K562 (cell line): ENCODE measurements around the gene TTN. TPM values are rescaled to one million over a fixed set of nuclear protein-coding genes. Genes with fewer than 3 reads are reported as not detected.

ENCODE experiments used
- ATAC-seq: fragments of 200-7000 bp; cut with Tn5 transposase; 3 replicates; pipeline ENCODE4 v1.9.1; 2020; ENCODE audit warnings: moderate library complexity
- BruUV-seq: library from RNA; stranded (reverse); fragments of 400-500 nt; replicated peaks from 2 replicates; lab custom pipeline; 2021; lab: Mats Ljungman, UMichigan
- CTCF ChIA-PET: fragments of 300-600 bp; formaldehyde crosslinking; extraction: SDS; loops from one replicate; lab custom pipeline; 2021; ENCODE audit warnings: low intra/inter-chr PET ratio; lab: Yijun Ruan, JAX
- POLR2A ChIA-PET: fragments of 300-600, 350-650 bp; sonication (Branson Sonifier 250); formaldehyde crosslinking; extraction: SDS; loops from one replicate; lab custom pipeline; 2021; ENCODE audit warnings: antibody characterized with exemption, inconsistent platforms; lab: Yijun Ruan, JAX
- DNase-seq, 4 experiments: peaks; one replicate each; pipeline versions ENCODE4 v3.0.0 to v3.0.0-alpha.2; 2011 to 2018; ENCODE audit warnings: low spot score in 3 of 4, mixed read lengths in 3 of 4; ENCODE audit errors: extremely low read depth in 1 of 4
- FAIRE-seq: peaks from 2 replicates; lab custom pipeline; 2011; peaks lifted over from hg19 to GRCh38; lab: Jason Lieb, UNC
- H2AFZ ChIP-seq: 2 replicates; pipeline ENCODE4 v1.6.0; 2011; ENCODE audit warnings: low read depth, low read length, control low read depth, inconsistent platforms
- H3K27ac ChIP-seq: fragments of 200-600 bp; 3 replicates; pipeline ENCODE4 v1.8.0; 2011; ENCODE audit warnings: low read depth, mild to moderate bottlenecking, control low read depth, inconsistent platforms, low read length, moderate library complexity, mixed read lengths; ENCODE audit errors: extremely low read depth
- H3K27me3 ChIP-seq, 2 experiments: fragments of 300-600 bp in 1 of 2; 2 replicates in 1 of 2; 3 replicates in 1 of 2; pipeline versions ENCODE4 v1.6.0 to v1.8.0; 2011; ENCODE audit warnings: inconsistent platforms in 2 of 2, low read length in 2 of 2, mild to moderate bottlenecking in 1 of 2, mixed read lengths in 1 of 2, moderate library complexity in 1 of 2; ENCODE audit not compliant: control insufficient read depth in 2 of 2, insufficient read depth in 2 of 2
- H3K36me3 ChIP-seq: fragments of 300-600 bp; 3 replicates; pipeline ENCODE4 v1.8.0; 2011; ENCODE audit warnings: mild to moderate bottlenecking, low read length, inconsistent platforms; ENCODE audit not compliant: control insufficient read depth, insufficient read depth
- H3K4me1 ChIP-seq, 2 experiments: fragments of 200-600 bp in 1 of 2; replicated peaks in 1 of 2; 2 replicates in 1 of 2; 3 replicates in 1 of 2; pipeline versions ENCODE4 v1.5.1 to v1.8.0; 2011; ENCODE audit warnings: inconsistent platforms in 2 of 2, low read length in 2 of 2, mild to moderate bottlenecking in 1 of 2, mixed read lengths in 1 of 2, moderate library complexity in 1 of 2; ENCODE audit not compliant: control insufficient read depth in 2 of 2, insufficient read depth in 2 of 2
- H3K4me2 ChIP-seq: 2 replicates; pipeline ENCODE4 v1.6.1; 2011; ENCODE audit warnings: low read length, control low read depth, inconsistent platforms, mixed read lengths; ENCODE audit not compliant: insufficient read depth
- H3K4me3 ChIP-seq: fragments of 200-600 bp; sonication (generic), shearing (Covaris generic); 2 replicates; pipeline ENCODE4 v1.5.1; 2016; ENCODE audit warnings: control low read depth, inconsistent platforms
- H3K79me2 ChIP-seq: fragments of 200-600 bp; 3 replicates; pipeline ENCODE4 v1.8.0; 2011; ENCODE audit warnings: low read length, inconsistent platforms; ENCODE audit not compliant: control insufficient read depth, insufficient read depth
- H3K9ac ChIP-seq, 2 experiments: 2 replicates each; pipeline versions ENCODE4 v1.6.0 to v1.6.1; 2011; ENCODE audit warnings: low read depth in 2 of 2, low read length in 2 of 2, control low read depth in 1 of 2, inconsistent platforms in 1 of 2, mild to moderate bottlenecking in 1 of 2, mixed read lengths in 1 of 2; ENCODE audit not compliant: insufficient read depth in 1 of 2
- H3K9me1 ChIP-seq: one replicate; pipeline ENCODE4 v1.6.0; 2011; ENCODE audit warnings: inconsistent platforms, mild to moderate bottlenecking, low read length, moderate library complexity; ENCODE audit not compliant: control insufficient read depth, insufficient read depth
- H3K9me3 ChIP-seq: replicated peaks from 2 replicates; pipeline ENCODE4 v1.5.1; 2011; ENCODE audit warnings: low read depth, low read length, inconsistent platforms; ENCODE audit not compliant: control insufficient read depth, insufficient read depth
- H4K20me1 ChIP-seq: replicated peaks from 2 replicates; pipeline ENCODE4 v1.6.1; 2011; ENCODE audit warnings: low read length, inconsistent platforms, mixed read lengths; ENCODE audit not compliant: control insufficient read depth, insufficient read depth
- C11orf30 ChIP-seq: fragments of 450-650 bp; IDR thresholded peaks from 2 replicates; pipeline ENCODE4 v1.6.1; 2016; ENCODE audit warnings: low read depth, mild to moderate bottlenecking
- MAFG ChIP-seq: fragments of 450-650 bp; conservative IDR thresholded peaks from 2 replicates; pipeline ENCODE4 v1.6.1; 2016; ENCODE audit warnings: missing genetic modification characterization, missing compliant biosample characterization
- NR4A1 ChIP-seq, 2 experiments: fragments of 250-450 bp in 1 of 2; fragments of 450-650 bp in 1 of 2; sonication (Bioruptor Pico) in 1 of 2; IDR thresholded peaks; 2 replicates each; pipeline versions ENCODE4 v1.4.0 to v1.6.1; 2016 to 2020; ENCODE audit warnings: mild to moderate bottlenecking in 2 of 2, missing compliant biosample characterization in 1 of 2, missing genetic modification characterization in 1 of 2, moderate library complexity in 1 of 2
- SRSF3 ChIP-seq: fragments of 200-400 bp; formaldehyde crosslinking; IDR thresholded peaks from 2 replicates; pipeline ENCODE4 v1.6.1; 2016; ENCODE audit warnings: mild to moderate bottlenecking, low read length, moderate library complexity; ENCODE audit not compliant: insufficient read depth
- WGBS: fragments of 100-300 bp; shearing (Covaris generic); methylation state at CpG from one replicate; pipeline ENCODE4 v1.1.6; 2016; ENCODE audit warnings: low coverage, mixed read lengths; ENCODE audit not compliant: insufficient coverage; ENCODE audit errors: missing lambda C conversion rate; 5-methylcytosine and 5-hydroxymethylcytosine counted together
- in situ Hi-C: fragments of 300-500 bp; cut with MboI; formaldehyde crosslinking; loops from 4 replicates; pipeline ENCODE4 v1.15.0; 2018; ENCODE audit warnings: inconsistent platforms, mixed read lengths
- intact Hi-C: fragments of 100-400 bp; cut with micrococcal nuclease; formaldehyde crosslinking; loops from 2 replicates; pipeline ENCODE4 v1.14.2; 2022
- polyA plus RNA-seq, 8 experiments: library from polyadenylated mRNA; depleted of rRNA in 4 of 8; stranded (reverse) in 5 of 8; unstranded in 3 of 8; fragments of >200 nt; fragmentation: Nextera tagmentation in 2 of 8; fragmentation: Illumina TruSeq in 1 of 8; extraction: Ambion mirVana in 2 of 8; extraction: Trizol in 1 of 8; gene quantifications; 2 replicates each; pipeline versions ENCODE4 v1.2.1 to v1.2.3, GENCODE V29; 2011 to 2014; ENCODE audit warnings: inconsistent platforms in 1 of 8, missing spikeins in 1 of 8
- total RNA-seq, 7 experiments: library from RNA; depleted of rRNA in 6 of 7; stranded (reverse); fragments of >200 nt in 6 of 7; fragmentation: Illumina TruSeq in 2 of 7; extraction: Trizol in 2 of 7; gene quantifications; 2 replicates each; pipeline versions ENCODE4 v1.2.1 to v1.2.3, GENCODE V29; 2011 to 2021; ENCODE audit warnings: low replicate concordance in 1 of 7
- TF ChIP-seq, protein P1 (sequence below): sonication (generic); formaldehyde crosslinking; IDR thresholded peaks from 2 replicates; pipeline ENCODE4 v1.8.1; 2023; ENCODE audit warnings: mild to moderate bottlenecking, missing genetic modification reagents

Gene TTN
- total and polyA plus RNA-seq, 9 of the 15 experiments (the other 6 are each of a cell fraction or from before 2014, with no cell fraction given): under 0.01 to 0.20 (median 0.04) TPM; not detected in 1

GRCh38 chr2:178496049-178496448 lies 311.2 kb downstream of the TTN start:
- intact Hi-C loops: no loop called here
- no peak for ATAC-seq
- H3K79me2 ChIP-seq: no peaks in the 10 kb centered on the region

DNA sequence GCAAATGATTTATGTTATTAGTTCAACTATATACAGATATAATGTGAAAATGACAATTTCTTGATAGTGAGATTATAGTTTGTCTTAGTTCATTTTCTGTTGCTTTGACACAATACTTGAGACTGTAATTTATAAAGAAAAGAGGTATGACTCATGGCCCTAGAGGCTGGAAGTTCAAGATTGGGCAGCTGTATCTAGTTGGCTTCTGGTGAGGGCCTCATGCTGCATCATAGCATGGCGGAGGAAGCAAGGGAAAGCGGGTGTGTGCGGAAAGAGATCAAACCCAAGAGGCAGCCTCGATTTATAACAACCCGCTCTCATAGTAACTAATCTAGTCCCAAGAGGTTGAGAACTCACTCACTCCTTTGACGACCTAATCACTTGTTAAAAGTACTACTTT lies 315.6 kb downstream of the TTN start:
- FAIRE-seq (peak; percentile 73), DNase-seq (peak in 2 of 4 experiments; percentile 37 to 63), ATAC-seq (peak; percentile 60)
- ChIA-PET POLR2A (interaction anchor here (1.6 to 2.0 kb wide), 2 partner anchors 10 to 11 kb away, joined by 4 to 6 read pairs; no protein-coding TSS in a partner anchor), CTCF (no interaction called here)
- Histone ChIP-seq H3K27me3 (no peaks in the 10 kb centered on the region), H3K9ac (peak overlapping the region in 1 of 2 experiments; percentile 21; a peak in 1 of 4 replicates), H2AFZ (peak overlapping the region; percentile 60), H3K36me3 (peaks cover 56% of the 10 kb centered on the region), H3K27ac (peak overlapping the region; percentile 66), H3K9me1 (no peaks in the 10 kb centered on the region), H3K9me3 (no peaks in the 10 kb centered on the region), H3K79me2 (no peaks in the 10 kb centered on the region), H3K4me3 (no peak overlapping the region), H3K4me1 (peaks cover 0 to 3% of the 10 kb centered on the region in 2 experiments; a peak in 2 of 5 replicates), H3K4me2 (no peak overlapping the region), H4K20me1 (no peaks in the 10 kb centered on the region)
- in situ Hi-C loops (no loop called here), intact Hi-C loops (no loop called here)
- no TSS peak for BruUV-seq
- WGBS: 50% methylated on average over 6 of the region's 6 CpGs
- TF ChIP-seq NR4A1 (CRISPR knock-in tag; IDR thresholded peaks at IDR 0.05) (no peak), NR4A1 (tag; IDR thresholded peaks at IDR 0.05) (no peak)
- TF ChIP-seq, protein P1, sequence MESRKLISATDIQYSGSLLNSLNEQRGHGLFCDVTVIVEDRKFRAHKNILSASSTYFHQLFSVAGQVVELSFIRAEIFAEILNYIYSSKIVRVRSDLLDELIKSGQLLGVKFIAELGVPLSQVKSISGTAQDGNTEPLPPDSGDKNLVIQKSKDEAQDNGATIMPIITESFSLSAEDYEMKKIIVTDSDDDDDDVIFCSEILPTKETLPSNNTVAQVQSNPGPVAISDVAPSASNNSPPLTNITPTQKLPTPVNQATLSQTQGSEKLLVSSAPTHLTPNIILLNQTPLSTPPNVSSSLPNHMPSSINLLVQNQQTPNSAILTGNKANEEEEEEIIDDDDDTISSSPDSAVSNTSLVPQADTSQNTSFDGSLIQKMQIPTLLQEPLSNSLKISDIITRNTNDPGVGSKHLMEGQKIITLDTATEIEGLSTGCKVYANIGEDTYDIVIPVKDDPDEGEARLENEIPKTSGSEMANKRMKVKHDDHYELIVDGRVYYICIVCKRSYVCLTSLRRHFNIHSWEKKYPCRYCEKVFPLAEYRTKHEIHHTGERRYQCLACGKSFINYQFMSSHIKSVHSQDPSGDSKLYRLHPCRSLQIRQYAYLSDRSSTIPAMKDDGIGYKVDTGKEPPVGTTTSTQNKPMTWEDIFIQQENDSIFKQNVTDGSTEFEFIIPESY (CRISPR knock-in tag): peak; percentile 80

More at GRCh38 chr2:178496049-178496448, 311.2 kb downstream of the TTN start:
- Histone ChIP-seq H3K9ac (no peak overlapping the region), H3K36me3 (peaks cover 72% of the 10 kb centered on the region), H3K4me3 (no peak overlapping the region), H3K27ac (no peak overlapping the region), H3K27me3 (no peaks in the 10 kb centered on the region), H2AFZ (no peak overlapping the region), H3K4me1 (peaks cover 0 to 11% of the 10 kb centered on the region in 2 experiments; a peak in 2 of 5 replicates), H3K9me1 (no peaks in the 10 kb centered on the region), H3K4me2 (no peak overlapping the region), H4K20me1 (no peaks in the 10 kb centered on the region), H3K9me3 (no peaks in the 10 kb centered on the region)
- WGBS: 69% methylated on average over 4 of the region's 4 CpGs
- DNase-seq: no peak
- ChIA-PET POLR2A (interaction anchor here (0.6 to 1.3 kb wide), 7 partner anchors 9 to 510 kb away, joined by 3 to 7 read pairs (median 3); no protein-coding TSS in a partner anchor), CTCF (interaction anchor here (1.2 kb wide), 1 partner anchor 13 kb away, joined by 4 read pairs; no protein-coding TSS in a partner anchor)
- in situ Hi-C loops: no loop called here
- no peak for FAIRE-seq
- TF ChIP-seq C11orf30 (peak; percentile 29; the same call in 1 of the 2 replicates), MAFG (tag) (0 out of 2 replicates have a peak, but pooled peaks have one; percentile 16), SRSF3 (no peak)
- BruUV-seq: no TSS peak
